ENCODE measurements around the gene SIGLEC12.

The SIGLEC12 gene

GRCh38 chr19:51490676-51491075 is 10.9 kb downstream of the SIGLEC12 start:
- no peaks in the 10 kb centered on the region for H3K9me3 ChIP-seq (ENCODE audit: low read length)
- no peak for TF ChIP-seq EZH2 (IDR thresholded peaks at IDR 0.05; ENCODE audit: borderline replicate concordance, low read length)
- TF ChIP-seq, protein P1, sequence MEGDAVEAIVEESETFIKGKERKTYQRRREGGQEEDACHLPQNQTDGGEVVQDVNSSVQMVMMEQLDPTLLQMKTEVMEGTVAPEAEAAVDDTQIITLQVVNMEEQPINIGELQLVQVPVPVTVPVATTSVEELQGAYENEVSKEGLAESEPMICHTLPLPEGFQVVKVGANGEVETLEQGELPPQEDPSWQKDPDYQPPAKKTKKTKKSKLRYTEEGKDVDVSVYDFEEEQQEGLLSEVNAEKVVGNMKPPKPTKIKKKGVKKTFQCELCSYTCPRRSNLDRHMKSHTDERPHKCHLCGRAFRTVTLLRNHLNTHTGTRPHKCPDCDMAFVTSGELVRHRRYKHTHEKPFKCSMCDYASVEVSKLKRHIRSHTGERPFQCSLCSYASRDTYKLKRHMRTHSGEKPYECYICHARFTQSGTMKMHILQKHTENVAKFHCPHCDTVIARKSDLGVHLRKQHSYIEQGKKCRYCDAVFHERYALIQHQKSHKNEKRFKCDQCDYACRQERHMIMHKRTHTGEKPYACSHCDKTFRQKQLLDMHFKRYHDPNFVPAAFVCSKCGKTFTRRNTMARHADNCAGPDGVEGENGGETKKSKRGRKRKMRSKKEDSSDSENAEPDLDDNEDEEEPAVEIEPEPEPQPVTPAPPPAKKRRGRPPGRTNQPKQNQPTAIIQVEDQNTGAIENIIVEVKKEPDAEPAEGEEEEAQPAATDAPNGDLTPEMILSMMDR (IDR thresholded peaks at IDR 0.05; ENCODE audit: low read length) = no peak
- H3K9me2 ChIP-seq (ENCODE audit: low read depth, low read length) = no peaks in the 10 kb centered on the region
- H3K9ac ChIP-seq (ENCODE audit: low read length) = no peak overlapping the region
- no peaks in the 10 kb centered on the region for H3K27me3 ChIP-seq (ENCODE audit: insufficient read depth, low read length)
- no peak overlapping the region for H3K4me3 ChIP-seq (ENCODE audit: low read depth, low read length, poor library complexity, severe bottlenecking)
- H3K4me1 ChIP-seq (ENCODE audit: insufficient read depth, low read length, severe bottlenecking) = no peaks in the 10 kb centered on the region
- no peak overlapping the region for H2AFZ ChIP-seq (ENCODE audit: low read length)
- H3K79me2 ChIP-seq (ENCODE audit: insufficient read depth, low read length) = no peaks in the 10 kb centered on the region
- no peaks in the 10 kb centered on the region for H3K36me3 ChIP-seq (ENCODE audit: insufficient read depth, low read length)
- no peaks in the 10 kb centered on the region for H3F3A ChIP-seq (ENCODE audit: insufficient read depth, low read length)
- no peak overlapping the region for H3K4me2 ChIP-seq (ENCODE audit: low read length)
- no peaks in the 10 kb centered on the region for H4K20me1 ChIP-seq (ENCODE audit: insufficient read depth, low read length)
- H3K27ac ChIP-seq (ENCODE audit: low read depth, low read length, poor library complexity, severe bottlenecking) = no peak overlapping the region

GRCh38 chr19:51489113-51489512 is 12.5 kb downstream of the SIGLEC12 start:
- H3K4me2 ChIP-seq (ENCODE audit: low read length) = no peak overlapping the region
- no peak overlapping the region for H3K27ac ChIP-seq (ENCODE audit: low read depth, low read length, poor library complexity, severe bottlenecking)
- H3K79me2 ChIP-seq (ENCODE audit: insufficient read depth, low read length) = no peaks in the 10 kb centered on the region
- H3F3A ChIP-seq (ENCODE audit: insufficient read depth, low read length) = no peaks in the 10 kb centered on the region
- no peaks in the 10 kb centered on the region for H3K27me3 ChIP-seq (ENCODE audit: insufficient read depth, low read length)
- no peak overlapping the region for H3K4me3 ChIP-seq (ENCODE audit: low read depth, low read length, poor library complexity, severe bottlenecking)
- H3K36me3 ChIP-seq (ENCODE audit: insufficient read depth, low read length) = no peaks in the 10 kb centered on the region
- no peaks in the 10 kb centered on the region for H3K4me1 ChIP-seq (ENCODE audit: insufficient read depth, low read length, severe bottlenecking)
- TF ChIP-seq, protein P1 (IDR thresholded peaks at IDR 0.05; ENCODE audit: low read length) = no peak
- no peak for TF ChIP-seq EZH2 (IDR thresholded peaks at IDR 0.05; ENCODE audit: borderline replicate concordance, low read length)
- no peak overlapping the region for H2AFZ ChIP-seq (ENCODE audit: low read length)
- no peak overlapping the region for H3K9ac ChIP-seq (ENCODE audit: low read length)
- H4K20me1 ChIP-seq (ENCODE audit: insufficient read depth, low read length) = no peaks in the 10 kb centered on the region
- no peaks in the 10 kb centered on the region for H3K9me2 ChIP-seq (ENCODE audit: low read depth, low read length)
- H3K9me3 ChIP-seq (ENCODE audit: low read length) = no peaks in the 10 kb centered on the region

GRCh38 chr19:51488491-51488890 is 13.1 kb downstream of the SIGLEC12 start:
- H3K36me3 ChIP-seq (ENCODE audit: insufficient read depth, low read length) = no peaks in the 10 kb centered on the region
- no peaks in the 10 kb centered on the region for H3K9me2 ChIP-seq (ENCODE audit: low read depth, low read length)
- no peaks in the 10 kb centered on the region for H3K4me1 ChIP-seq (ENCODE audit: insufficient read depth, low read length, severe bottlenecking)
- H3K27ac ChIP-seq (ENCODE audit: low read depth, low read length, poor library complexity, severe bottlenecking) = no peak overlapping the region
- no peak overlapping the region for H3K4me2 ChIP-seq (ENCODE audit: low read length)
- H2AFZ ChIP-seq (ENCODE audit: low read length) = no peak overlapping the region
- TF ChIP-seq, protein P1 (IDR thresholded peaks at IDR 0.05; ENCODE audit: low read length) = no peak
- no peak for TF ChIP-seq EZH2 (IDR thresholded peaks at IDR 0.05; ENCODE audit: borderline replicate concordance, low read length)
- H3F3A ChIP-seq (ENCODE audit: insufficient read depth, low read length) = no peaks in the 10 kb centered on the region
- no peak overlapping the region for H3K9ac ChIP-seq (ENCODE audit: low read length)
- H3K27me3 ChIP-seq (ENCODE audit: insufficient read depth, low read length) = no peaks in the 10 kb centered on the region
- no peaks in the 10 kb centered on the region for H4K20me1 ChIP-seq (ENCODE audit: insufficient read depth, low read length)
- no peaks in the 10 kb centered on the region for H3K79me2 ChIP-seq (ENCODE audit: insufficient read depth, low read length)
- no peak overlapping the region for H3K4me3 ChIP-seq (ENCODE audit: low read depth, low read length, poor library complexity, severe bottlenecking)
- no peaks in the 10 kb centered on the region for H3K9me3 ChIP-seq (ENCODE audit: low read length)
